Stimulated activated CD8-positive, alpha-beta memory T cell treated with anti-CD3 and anti-CD28 coated beads, Interleukin-12 subunit alpha, Interleukin-12 subunit beta, amount 100 ng/mL, for 4 hours (primary cell): ENCODE data around the gene BRS3.

Source experiments
- DNase-seq: peaks from one replicate; pipeline ENCODE4 v3.0.0-alpha.2; 2020; ENCODE audit warnings: low read depth

The BRS3 gene

DNA sequence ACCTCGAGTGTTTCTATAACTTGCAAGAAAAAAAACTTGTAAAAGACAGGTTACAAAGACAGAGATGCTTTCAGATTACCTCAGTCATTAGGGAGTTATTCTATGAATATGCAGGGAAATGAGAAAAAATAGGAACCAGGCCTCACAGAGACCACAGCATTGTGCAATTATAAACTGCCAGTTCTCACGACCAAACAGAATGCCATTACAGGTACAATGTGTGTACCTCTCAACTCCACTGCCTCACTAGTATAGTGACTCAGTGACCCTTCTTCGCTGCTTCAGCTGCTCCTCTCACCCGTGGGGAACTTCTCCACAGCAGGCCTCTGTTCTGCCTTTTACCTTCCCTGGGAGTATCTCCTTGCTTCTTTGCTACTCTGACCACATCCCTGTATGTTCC, 7.3 kb downstream of the BRS3 start:
- no peak for DNase-seq

DNA sequence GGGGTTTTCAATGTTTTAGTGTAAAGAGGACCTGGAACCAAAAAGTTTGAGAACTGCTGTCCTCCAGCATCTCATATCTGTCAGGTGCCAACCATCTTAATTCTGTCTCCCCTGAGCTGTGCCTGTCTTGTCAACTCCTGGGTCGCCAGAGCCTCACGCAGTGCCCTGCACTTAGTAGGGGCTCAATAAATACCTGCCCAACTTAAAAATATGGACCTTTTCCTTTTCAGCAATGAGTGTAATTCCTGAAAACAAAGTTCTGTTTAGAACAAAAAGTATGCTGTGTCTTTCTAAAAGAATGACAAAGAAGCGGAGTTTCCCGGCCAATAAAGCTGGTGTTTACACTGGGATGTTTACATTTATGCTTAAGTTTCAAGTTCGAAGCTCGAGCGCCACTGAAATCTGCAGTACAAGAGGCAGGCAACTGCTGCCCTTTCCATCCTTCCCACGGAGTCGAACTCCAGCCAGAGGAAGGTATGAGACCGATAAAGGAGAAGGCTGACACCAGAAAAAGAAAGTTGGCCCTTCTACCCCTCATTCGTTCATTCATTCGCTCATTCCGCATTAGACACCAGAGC, 8.5 kb downstream of the BRS3 start:
- no peak for DNase-seq

DNA sequence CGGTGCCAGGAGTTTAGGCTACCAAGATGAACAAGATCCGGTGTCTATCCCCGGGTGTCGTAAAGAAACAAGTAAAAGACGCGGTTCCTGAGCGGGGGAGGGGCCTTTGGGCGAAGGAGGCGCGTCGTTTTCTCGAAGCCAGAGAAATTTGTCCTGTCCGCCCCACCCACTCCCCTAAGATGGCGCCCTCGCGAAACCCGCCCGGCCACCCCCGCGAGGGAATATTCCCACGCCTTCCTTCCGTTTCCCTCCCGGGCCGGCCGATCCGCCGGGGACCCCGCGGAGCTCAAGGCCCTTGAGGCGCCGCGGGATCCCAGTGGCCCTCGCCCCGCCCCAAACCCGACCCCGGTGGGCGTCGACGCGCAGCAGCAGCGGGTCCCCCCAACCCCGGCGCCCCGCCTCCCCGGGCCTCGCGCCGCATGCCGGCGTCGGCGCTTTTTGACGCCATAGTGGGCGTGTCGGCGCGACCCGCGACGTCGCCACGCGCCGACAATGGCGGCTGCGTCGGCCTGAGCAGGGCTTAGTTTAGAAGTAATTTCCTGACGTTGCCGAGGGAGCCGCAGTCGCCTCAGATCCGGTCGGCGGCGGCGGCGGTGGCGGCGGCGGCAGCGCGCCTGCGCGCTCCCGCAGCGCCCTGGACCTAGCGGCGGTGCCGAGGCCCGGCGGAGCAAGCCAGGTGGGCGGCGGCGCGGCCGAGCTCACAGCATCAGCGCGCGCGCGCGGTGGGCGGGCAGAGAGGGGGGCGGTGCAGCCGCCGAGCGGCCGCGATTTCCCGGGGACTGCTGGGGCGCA, 9.2 kb downstream of the BRS3 start:
- DNase-seq: peak; percentile 75

DNA sequence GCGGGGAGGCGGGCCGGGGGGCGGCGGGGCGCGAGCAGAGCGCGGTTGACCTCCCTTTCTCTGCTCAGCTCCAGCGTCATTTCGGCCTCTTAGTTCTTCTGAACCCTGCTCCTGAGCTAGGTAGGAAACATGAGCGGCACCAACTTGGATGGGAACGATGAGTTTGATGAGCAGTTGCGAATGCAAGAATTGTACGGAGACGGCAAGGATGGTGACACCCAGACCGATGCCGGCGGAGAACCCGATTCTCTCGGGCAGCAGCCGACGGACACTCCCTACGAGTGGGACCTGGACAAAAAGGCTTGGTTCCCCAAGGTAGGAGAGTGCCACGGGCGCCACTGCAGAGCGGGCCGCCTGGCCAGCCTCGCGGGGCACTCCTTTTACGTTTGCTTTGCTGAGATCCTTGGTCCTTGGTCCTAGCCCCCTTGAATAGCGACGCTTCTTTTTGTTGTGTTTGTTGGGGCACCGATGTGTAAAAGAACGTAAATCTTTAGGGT, 9.9 kb downstream of the BRS3 start, which contains the start of gene HTATSF1:
Gene HTATSF1, plus strand, starts transcription at position 37 of the 497 bp plus-strand sequence. Its CDS starts 93 bp downstream, at position 130.
- peak; percentile 1 for DNase-seq

DNA sequence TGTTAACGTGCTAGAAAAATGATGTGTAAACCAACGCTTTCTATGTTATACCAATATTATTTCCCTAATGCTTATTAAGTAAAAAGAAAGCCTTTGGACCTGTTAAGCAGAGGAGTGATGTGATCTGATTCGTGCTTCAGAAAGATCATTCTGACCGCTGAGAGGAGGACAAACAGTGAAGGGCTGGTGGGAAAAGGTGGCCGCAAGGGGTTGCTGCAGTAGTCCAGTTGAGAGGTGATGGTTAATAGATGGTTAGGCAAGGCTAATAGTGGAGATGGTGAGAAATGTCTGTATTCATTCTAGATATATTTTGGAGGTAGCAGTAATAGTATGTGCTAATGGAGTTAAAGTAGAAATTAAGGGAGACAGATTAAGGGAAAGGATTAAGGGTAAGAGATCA, 31.3 kb downstream of the BRS3 start:
- no peak for DNase-seq

DNA sequence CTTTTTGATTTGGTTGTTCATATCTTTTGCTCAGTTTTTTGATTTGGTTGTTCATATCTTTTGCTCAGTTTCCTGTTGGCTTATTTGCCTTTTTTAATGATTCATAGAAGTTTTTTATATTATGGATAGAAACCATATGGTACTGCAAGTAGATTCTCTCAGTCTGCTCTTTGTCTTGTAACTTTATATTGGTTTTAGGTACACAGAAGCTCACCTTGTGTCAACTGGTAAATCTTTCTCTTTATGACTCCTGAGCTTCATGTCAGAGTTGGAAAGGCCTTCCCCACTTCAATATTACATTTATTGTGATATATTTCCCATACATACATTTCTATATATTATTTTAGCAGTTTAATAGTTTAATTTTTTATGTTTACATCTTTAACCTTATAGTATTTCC, 36.0 kb downstream of the BRS3 start:
- no peak for DNase-seq

DNA sequence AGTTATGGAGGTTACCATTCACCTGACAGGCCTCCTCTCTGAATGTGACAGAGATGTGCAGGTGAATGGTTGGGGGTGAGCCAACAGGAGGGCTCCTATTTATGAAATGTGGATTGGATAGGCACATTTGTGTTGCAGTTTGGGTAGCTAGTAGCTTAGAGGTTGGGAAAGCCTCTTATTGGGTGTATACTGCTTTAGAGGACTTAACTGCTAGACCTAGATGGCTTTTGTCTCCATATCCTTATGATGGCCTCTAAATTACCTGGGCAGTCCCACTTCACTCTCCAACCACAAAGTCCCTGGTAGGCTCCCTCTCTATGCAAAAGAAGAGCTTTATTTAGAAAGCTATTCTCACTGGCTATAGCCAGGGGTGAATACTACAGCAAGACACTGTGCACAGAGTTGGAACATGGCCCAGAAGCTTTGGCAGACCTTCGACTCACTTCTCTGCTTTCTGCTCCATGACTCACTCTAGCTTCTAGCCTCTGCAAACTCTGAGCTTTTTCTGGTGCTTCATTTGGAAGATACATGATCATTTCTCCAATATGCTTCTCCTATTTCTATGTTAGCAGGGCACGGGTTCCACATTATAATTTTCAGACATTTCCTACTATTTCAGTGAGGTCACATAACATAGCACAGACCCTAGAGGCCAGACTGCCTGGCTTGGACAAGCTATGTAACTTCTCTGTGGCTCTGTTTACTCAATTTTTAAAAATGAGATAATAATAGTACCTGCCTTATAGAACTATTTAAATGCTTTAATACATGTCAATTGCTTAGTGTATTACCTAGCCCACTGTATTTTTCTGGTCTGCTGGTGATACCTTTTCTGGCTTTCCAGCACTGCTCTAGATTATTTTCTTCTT, 38.2 kb downstream of the BRS3 start:
- no peak for DNase-seq

DNA sequence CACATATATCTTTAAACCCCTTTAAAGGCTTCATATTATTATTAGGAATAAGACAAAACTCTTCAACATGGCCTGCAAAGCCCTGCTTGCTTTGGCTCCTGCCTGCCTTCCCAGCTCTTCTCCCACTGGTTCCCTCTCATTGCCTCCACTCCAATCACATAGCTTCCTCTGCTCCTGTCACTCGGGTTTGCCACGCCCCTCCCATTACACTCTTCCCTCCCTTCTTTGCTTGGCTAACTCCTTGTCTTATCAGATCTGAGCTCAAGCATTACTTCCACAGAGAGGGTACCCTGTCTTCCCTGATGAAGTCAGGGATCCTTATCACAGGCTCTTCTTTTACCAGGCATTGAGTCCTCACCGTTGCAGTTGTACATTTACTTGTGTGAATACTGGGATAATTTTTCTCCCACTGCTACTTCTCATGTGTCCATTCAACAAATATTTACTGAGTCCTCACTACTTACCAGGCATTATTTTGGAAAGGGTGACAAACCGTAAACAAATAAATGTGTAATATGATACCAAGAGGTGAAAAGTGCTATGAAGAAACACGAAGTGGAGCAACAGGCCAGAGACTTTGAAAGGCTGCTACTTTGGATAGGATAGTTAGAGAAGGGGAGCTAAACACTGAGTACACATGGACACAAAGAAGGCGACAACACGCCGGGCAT, 41.0 kb downstream of the BRS3 start:
- no peak for DNase-seq

DNA sequence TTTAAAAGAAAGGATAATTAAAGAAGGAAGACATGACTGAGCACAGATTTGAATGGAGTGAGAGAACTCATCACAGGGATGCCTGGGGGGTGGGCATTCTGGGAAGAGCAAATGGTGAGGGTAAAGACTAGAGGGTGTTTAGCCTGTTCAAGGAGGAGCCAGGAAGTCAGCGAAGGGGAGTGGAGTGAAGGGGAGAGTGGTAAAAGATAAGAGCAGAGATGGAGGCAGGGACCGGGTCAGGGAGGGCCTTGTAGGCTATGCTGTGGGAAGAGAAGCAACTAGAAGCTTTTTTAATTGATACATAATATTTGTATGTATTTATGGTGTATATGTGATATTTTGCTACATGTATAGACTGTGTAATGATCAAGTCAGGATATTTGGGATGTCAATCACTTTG, 42.0 kb downstream of the BRS3 start:
- no peak for DNase-seq

DNA sequence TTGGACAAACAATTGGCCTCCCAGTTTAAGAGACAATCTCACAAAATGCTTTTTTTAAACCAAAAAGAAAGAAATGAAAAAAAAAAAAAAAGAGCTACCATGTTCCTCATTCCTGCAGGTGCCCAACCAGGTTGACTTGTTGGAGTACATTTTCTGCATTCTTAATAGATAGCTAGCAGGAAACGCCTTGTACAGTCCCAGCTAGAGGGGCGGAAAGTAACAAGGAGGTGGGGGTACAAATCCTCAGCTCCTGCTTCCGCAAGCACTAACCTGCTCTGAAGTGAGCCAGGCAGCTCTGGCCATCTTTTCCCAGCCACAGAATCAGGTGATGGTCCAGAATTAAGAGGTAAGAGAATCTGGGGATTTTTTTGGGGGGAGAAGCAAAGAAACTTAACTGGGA, 44.2 kb downstream of the BRS3 start, which contains the start of gene VGLL1:
Gene VGLL1, plus strand, starts transcription at position 265 of the 400 bp plus-strand sequence. CDS start 3,806 bp downstream, outside the sequence.
- DNase-seq: no peak

DNA sequence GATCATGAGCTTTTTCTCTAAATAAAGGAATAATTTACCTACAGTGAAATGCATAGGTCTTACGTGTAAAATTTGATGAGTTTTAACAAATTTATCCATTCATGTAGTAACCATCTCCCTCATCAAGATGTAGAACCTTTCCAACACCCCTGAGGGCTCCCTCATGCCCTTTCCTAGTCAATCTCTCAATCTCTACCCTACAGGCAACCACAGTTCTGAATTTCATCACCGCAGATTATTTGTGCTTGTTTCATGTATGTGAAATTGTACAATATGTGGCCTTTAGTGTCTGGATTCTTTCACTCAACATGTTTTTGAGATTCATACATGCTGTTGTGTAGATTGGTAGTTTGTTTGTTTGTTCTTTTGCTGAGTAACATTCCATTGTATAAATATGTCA, 46.4 kb downstream of the BRS3 start:
- no peak for DNase-seq

DNA sequence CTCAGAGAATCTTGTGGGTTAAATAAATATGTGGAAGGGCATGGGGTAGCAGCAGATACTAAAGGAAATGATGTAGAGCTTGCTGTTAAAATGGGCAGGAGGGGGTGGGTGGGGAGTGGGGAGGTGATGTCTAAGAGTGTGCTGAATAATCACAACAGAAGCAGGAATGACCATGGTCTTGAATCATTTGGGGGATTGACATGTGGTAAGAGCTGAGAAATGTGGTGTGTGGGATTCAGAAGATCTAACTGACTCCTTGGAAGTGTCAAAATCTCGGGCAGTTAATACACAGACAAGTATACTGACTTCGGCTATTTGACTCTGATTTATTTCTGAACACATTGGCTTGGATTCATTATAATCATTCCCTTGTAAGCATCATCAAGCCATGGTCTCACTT, 51.1 kb downstream of the BRS3 start:
- DNase-seq: no peak

DNA sequence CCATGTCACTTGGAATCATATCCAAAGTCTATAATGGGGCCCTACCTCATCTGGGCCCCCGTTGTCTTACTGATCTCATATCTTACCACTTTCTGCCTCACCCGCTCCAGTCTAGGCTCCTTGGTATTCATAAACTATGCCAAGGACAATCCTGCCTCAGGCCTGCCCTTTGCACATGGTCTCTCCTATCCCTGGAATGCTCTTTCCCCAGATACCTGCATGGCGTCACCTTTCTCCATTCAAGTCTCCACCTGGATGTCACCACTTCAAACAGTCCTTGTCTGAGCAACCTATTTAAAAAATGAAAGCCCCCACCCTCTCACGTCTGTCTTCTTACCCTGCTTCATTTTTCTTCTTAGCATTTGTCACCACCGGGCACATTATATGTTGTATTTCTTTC, 52.5 kb downstream of the BRS3 start:
- no peak for DNase-seq

DNA sequence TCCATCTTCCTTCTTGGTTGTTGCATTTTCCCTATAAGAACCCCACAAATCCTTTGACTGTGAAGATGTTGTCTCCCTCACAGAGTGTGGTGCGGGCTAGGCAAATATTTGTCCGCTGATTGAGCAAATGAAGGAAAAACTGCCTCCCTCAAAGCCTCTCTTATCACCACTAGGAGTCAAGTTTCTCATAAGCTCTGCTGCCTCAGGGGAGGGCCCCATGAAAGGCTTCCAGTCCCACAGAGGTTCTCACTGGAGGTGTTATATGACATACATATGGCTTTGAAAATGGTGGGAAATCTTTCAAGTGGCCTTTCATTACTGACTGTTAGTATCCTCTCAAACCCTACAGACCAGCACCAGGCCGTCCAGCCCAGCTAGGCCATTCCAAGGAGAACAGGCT, 53.5 kb downstream of the BRS3 start:
- no peak for DNase-seq

DNA sequence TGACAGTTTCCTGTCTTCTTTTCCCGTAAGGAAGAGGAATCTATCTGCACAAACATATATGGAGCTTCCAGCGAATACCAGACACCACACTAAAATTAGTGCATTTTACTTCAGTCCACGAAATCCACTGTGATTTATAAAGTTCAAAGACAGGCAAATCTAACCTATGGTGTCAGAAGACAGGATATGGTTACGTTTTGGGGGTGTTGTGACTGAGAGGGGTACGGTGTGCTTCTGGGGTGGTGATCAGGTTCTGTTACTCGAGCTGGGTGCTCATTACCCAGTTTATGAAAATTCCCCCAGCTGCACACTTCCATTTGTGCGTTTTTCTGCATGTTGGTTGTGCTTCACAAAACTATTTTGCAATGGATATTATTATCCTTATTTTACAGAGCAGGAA, 54.5 kb downstream of the BRS3 start:
- no peak for DNase-seq
